ENCODE results near the gene NT5DC3.
"Not testable (repeated sequence)": the region's sequence is repeated elsewhere in the genome, so short reads cannot be mapped to it uniquely, and the experiment has no call there.

The NT5DC3 gene

DNA sequence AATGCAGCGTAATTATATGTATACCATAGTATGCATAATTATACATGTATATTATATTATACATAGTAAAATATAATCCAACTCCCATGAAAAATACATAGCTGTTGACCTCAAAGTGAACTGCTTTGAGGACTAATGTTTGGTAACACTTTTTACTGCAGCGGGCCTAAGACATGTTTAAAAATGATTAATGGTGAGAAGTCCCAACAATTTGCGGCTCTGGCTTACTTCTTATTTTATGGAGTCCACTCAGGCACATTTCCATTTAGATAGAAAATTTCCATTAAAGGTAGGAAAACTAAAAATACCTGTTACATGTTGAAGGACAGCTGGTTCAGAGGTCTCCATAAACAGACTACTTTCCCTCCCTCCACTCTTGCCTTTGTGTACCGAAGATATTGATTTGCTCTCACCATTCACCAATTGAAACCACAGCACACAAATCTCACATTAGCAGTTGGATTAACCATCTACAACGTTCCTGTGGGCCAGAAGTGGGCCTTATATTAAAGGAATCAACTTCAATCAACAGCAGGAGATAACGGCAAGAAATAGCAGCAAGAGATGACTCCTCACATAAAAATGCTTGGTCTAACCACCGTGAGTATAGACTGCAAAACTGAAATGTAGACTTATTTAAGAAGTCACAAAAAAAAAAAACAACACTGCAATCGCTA is 14.1 kb upstream of the NT5DC3 start:
- DNase-seq (ENCODE audit: low read depth): no peak

DNA sequence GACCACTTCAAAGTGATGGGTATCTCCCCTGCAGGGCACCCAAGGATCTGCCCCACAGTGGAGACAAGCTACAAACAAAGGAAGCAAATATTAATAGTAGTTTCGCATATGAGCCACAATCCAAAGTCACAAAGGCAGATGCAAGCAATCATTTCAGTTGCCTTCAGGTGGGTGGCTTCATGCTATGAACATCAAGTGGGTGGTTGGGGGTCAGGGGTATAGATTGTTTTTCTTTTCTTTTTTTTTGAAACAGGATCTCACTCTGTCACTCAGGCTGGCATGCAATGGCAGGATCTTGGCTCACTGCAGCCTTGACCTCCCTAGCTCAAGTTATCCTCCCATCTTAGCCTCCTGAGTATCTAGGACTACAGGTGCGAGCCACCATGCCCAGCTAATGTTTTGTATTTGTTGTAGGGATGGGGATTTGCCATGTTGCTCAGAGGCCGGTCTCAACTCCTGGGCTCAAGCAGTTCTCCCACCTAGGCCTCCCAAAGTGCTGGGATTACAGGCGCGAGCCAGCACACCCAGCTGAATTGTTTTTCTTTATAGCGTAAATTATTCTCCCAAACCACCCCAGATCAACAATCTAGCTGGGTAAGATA is 13.4 kb upstream of the NT5DC3 start:
- no peak for DNase-seq (ENCODE audit: low read depth)

- DNase-seq (ENCODE audit: low read depth): no peak
Measured at GRCh38 chr12:103852498-103852997, 11.5 kb upstream of the NT5DC3 start.

- DNase-seq (ENCODE audit: low read depth): no peak
Measured at GRCh38 chr12:103851127-103851526, 10.1 kb upstream of the NT5DC3 start.

- no peak for DNase-seq (ENCODE audit: low read depth)
Measured at GRCh38 chr12:103850429-103850828, 9.4 kb upstream of the NT5DC3 start.

DNA sequence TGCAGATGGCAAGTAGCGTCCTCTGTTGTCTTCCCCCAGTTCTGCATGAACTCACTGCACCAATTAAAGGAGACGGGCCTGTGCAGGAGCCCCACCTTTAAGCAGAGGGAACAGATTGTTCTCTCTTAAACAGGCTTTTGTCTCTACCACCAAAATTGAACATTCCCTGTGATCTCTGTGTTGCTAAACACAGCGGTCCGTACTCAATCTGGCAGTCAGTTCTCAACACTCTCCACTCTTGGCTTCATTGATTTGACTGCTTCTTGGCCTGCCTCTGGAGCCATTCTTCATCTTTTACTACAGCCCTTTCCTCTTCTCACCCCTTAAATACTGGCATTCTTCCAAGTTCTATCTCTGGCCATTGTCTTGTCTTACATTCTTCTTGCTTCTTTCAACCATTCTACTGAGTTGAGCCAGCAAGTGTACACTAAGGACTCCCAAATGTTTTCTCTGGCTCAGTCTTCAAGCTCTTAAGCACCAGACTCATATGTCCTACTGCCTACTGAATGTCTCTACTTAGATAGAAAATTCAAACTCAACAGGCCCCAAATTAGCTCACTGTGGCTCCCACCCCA is 8.0 kb upstream of the NT5DC3 start:
- no peak for DNase-seq (ENCODE audit: low read depth)

DNA sequence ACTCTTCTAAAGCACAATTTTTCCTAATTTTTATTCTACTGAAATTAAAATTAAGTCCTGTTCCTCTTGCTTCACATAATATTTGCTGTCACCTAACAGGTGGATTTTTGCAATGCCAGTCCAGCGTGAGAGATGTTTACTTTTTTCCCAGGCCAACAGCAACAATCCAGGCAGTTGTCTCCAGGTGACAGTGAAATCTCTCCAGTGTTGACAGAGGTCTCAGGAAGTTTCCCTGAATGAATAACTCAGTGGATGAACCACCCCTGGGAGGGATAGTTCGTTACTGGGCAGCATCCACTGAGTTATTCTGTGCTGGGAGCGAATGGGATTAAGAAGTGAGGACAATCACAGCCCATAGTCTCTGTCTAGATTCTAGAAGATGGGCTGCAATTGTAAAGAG is 7.1 kb upstream of the NT5DC3 start:
- no peak for DNase-seq (ENCODE audit: low read depth)

- no peak for DNase-seq (ENCODE audit: low read depth)
Measured at GRCh38 chr12:103846415-103846814, 5.4 kb upstream of the NT5DC3 start.

DNA sequence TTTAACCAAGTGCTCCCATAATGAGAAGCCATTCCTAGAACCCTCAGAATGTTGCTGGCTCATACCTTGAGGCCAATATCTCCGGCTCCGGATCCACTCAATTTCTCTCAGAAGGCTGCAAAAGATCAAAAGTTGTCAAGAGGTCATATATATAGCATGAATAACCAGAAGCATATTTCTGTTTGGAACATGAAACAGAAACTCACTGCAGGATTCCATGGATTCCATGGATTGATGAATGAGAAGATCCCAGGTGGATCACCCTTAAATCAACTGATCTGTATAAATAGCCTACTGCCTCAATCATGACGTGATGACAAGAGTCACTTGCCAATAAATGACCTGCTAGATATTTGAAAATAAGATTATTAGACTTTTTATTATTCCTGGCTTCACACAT is 3.3 kb upstream of the NT5DC3 start:
- no peak for DNase-seq (ENCODE audit: low read depth)

GRCh38 chr12:103841690-103842584 is 903 bp upstream of the NT5DC3 start:
- DNase-seq (ENCODE audit: low read depth): no peak

DNA sequence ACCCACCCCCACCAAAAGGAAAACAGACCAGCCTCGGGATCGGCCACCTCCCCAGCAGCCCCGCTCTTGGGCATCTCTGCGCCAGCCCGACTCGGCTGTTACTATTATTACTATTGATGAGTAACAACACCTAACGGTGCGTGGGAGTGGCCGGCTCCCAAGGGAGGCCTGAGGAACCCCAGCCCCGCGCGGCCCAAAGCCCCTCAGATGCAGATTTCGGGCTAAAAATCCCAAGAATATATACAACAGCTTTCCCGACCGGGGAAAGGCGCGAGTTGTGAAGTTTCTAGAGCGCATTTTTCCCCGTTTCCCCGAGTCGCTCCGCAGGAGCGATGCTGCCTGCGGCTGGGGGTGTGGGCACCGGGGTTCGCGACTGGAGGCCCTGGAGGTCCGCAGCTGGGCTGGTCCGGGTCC is 565 bp downstream of the NT5DC3 start:
- DNase-seq (ENCODE audit: low read depth): no peak

- no peak for DNase-seq (ENCODE audit: low read depth)
Measured at GRCh38 chr12:103839609-103840461, 1.2 kb downstream of the NT5DC3 start.

GRCh38 chr12:103839103-103839502 is 1.9 kb downstream of the NT5DC3 start:
- DNase-seq (ENCODE audit: low read depth): no peak

DNA sequence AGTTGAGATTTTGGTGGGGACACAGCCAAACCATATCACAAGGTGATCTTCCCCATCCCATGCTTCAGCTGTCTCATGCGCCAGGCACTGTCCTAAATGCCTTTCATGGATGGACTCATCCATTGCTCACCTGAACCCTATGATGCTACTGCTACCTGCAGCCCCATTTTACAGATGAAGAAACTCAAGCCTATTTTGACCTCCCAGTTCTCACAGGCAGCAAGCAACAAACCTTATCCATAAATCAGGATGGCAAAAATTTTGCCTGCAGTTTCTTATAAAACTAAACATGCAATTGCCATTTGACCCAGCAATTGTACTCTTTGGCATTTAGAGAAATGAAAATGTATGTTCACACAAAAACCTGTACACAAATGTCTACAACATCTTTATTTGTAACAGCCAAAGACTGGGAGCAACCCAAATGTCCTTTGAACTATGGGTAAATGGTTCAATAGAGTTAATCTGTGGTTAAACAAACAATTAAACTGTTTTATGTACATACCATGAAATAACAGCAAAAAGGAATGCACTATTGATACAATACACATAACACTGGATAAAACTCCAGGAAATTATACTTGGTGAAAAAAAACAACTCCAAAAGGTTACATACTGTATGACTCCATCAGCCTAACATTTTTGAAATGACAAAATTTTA is 2.6 kb downstream of the NT5DC3 start:
- no peak for DNase-seq (ENCODE audit: low read depth)

GRCh38 chr12:103836345-103836744 is 4.7 kb downstream of the NT5DC3 start:
- DNase-seq (ENCODE audit: low read depth): no peak

DNA sequence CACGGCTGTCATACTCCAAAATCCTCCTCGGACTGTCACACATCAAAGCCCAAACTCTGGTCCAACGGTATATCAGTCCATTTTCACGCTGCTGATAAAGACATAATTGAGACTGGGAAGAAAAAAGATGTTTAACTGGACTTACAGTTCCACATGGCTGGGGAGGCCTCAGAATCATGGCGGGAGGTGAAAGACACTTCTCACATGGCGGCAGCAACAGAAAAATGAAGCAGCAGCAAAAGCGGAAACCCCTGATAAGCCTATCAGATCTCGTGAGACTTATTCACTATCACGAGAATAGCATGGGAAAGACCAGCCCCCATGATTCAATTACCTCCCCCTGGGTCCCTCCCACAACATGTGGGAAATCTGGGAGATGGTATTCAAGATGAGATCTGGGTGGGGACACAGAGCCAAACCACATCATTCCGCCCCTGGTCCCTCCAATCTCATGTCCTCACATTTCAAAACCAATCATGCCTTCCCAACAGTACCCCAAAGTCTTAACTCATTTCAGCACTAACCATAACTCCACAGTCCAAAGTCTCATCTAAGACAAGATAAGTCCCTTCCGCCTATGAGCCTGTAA is 5.2 kb downstream of the NT5DC3 start:
- not testable (repeated sequence) for DNase-seq (ENCODE audit: low read depth)

- DNase-seq (ENCODE audit: low read depth): no peak
Measured at GRCh38 chr12:103834942-103835341, 6.1 kb downstream of the NT5DC3 start.

DNA sequence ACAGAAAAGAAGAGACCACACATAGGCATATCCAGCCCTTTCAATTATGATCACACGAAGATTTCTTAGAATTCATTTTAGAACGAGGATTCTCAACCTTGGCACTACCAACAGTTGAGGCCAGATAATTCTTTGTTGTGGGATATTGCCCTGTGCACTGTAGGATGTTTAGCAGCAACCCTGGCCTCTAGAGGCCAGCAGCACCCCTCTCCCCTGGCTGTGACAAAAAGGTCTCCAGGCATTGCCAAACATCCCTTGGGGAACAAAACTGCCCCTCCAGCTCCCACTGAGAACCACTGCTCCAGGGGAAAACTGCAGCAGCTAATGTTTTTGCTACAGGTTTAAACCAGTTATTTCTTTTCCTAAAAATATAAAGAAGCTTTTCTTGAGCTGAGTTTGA is 7.1 kb downstream of the NT5DC3 start:
- DNase-seq (ENCODE audit: low read depth): no peak

DNA sequence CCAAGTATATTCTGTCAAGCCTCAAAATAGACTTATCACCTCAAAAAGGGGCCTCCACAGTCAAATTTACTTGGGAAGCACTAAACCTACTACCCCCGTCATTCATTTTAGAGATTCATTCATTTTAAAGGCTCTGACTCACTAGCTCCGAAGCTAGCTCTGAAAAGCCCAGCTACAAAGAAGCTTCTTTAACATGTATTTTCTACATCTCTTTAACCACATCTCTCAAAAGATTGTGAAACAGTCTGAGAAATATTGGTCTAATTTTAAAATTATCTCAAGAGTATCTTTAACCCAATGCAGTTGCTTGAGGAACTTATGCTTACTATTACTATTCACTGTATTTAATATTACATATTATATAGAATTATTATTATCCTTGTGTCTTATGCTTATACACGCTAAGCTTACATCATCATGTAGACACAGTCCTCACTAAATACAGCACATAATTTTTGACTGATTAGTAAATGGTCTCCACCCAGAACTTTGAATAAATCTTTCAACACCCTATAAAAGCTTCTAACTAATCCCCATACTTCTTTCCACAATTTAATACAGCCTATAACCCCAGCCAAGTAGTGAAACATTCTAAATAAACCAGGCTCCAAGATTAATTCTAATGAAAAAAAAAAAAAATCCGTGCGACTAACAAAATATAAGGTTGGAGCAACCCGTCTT is 7.8 kb downstream of the NT5DC3 start:
- no peak for DNase-seq (ENCODE audit: low read depth)
